Effector CD8-positive, alpha-beta T cell (primary cell): ENCODE measurements around the gene NCKAP5.
"Not testable (repeated sequence)": the region's sequence is repeated elsewhere in the genome, so short reads cannot be mapped to it uniquely, and the experiment has no call there.

Experiments
- DNase-seq: peaks from one replicate; lab custom pipeline; 2025; lab: John Stamatoyannopoulos, UW

Gene NCKAP5

GRCh38 chr2:132703396-132703795 is 864.9 kb downstream of the NCKAP5 start:
- no peak for DNase-seq

- no peak for DNase-seq
Observed at GRCh38 chr2:132701810-132702209, 866.5 kb downstream of the NCKAP5 start.

GRCh38 chr2:132699802-132700201 is 868.5 kb downstream of the NCKAP5 start:
- DNase-seq, result not testable (repeated sequence)

- not testable (repeated sequence) for DNase-seq
Observed at GRCh38 chr2:132698347-132698746, 869.9 kb downstream of the NCKAP5 start.

- no peak for DNase-seq
Observed at GRCh38 chr2:132697556-132698205, 870.6 kb downstream of the NCKAP5 start.

GRCh38 chr2:132692816-132693215 is 875.4 kb downstream of the NCKAP5 start:
- DNase-seq, result no peak

GRCh38 chr2:132691556-132691955 is 876.7 kb downstream of the NCKAP5 start:
- DNase-seq, result no peak

GRCh38 chr2:132690664-132691303 is 877.5 kb downstream of the NCKAP5 start:
- DNase-seq, result no peak

- DNase-seq, result no peak
Observed at GRCh38 chr2:132681766-132682165, 886.5 kb downstream of the NCKAP5 start.

GRCh38 chr2:132680544-132680943 is 887.7 kb downstream of the NCKAP5 start:
- no peak for DNase-seq

GRCh38 chr2:132678483-132678882 is 889.8 kb downstream of the NCKAP5 start:
- DNase-seq, result no peak

GRCh38 chr2:132677661-132678060 is 890.6 kb downstream of the NCKAP5 start:
- no peak for DNase-seq

- no peak for DNase-seq
Observed at GRCh38 chr2:132676999-132677398, 891.3 kb downstream of the NCKAP5 start.

GRCh38 chr2:132671151-132671835 is 897.0 kb downstream of the NCKAP5 start:
- DNase-seq, result no peak

- no peak for DNase-seq
Observed at GRCh38 chr2:132670496-132671150, 897.6 kb downstream of the NCKAP5 start.

GRCh38 chr2:132669908-132670495 is 898.3 kb downstream of the NCKAP5 start, which contains the start of gene LYPD1:
TSS of gene LYPD1 (minus strand) at chr2:132670205. CDS start at chr2:132669932, 273 bp downstream.
- DNase-seq, result no peak

- DNase-seq, result no peak
Observed at GRCh38 chr2:132668987-132669907, 899.0 kb downstream of the NCKAP5 start.

- DNase-seq, result no peak
Observed at GRCh38 chr2:132668189-132668823, 900.0 kb downstream of the NCKAP5 start.

GRCh38 chr2:132667706-132668105 is 900.6 kb downstream of the NCKAP5 start:
- no peak for DNase-seq

- no peak for DNase-seq
Observed at GRCh38 chr2:132665401-132666140, 902.7 kb downstream of the NCKAP5 start.
